Measurements from ENCODE around the gene CRAT. TPM values are rescaled to one million over a fixed set of nuclear protein-coding genes. Genes with fewer than 3 reads are reported as not detected.
"Not testable (repeated sequence)": the region's sequence is repeated elsewhere in the genome, so short reads cannot be mapped to it uniquely, and the experiment has no call there.

The CRAT gene
- total and polyA plus RNA-seq, 2 experiments from 2014 or later: 40.4 to 64.6 TPM

- DNase-seq (ENCODE audit: low spot score): no peak
- Histone ChIP-seq H3K4me1 (ENCODE audit: insufficient read depth) (no peaks in the 10 kb centered on the region), H3K27ac (no peak overlapping the region), H3K79me2 (peaks cover 60% of the 10 kb centered on the region), H3K4me2 (no peak overlapping the region), H3K27me3 (no peaks in the 10 kb centered on the region), H3K9me2 (replicated peaks; ENCODE audit: insufficient read depth) (no peaks in the 10 kb centered on the region), H3K4me3 (no peak overlapping the region), H3K36me3 (replicated peaks; ENCODE audit: insufficient read depth, low read depth) (no peaks in the 10 kb centered on the region), H4K20me1 (ENCODE audit: insufficient read depth, poor library complexity, severe bottlenecking) (peaks cover 3% of the 10 kb centered on the region), H3K9me3 (ENCODE audit: low read depth) (no peaks in the 10 kb centered on the region), H2AFZ (no peak overlapping the region)
- TF ChIP-seq, protein P1, sequence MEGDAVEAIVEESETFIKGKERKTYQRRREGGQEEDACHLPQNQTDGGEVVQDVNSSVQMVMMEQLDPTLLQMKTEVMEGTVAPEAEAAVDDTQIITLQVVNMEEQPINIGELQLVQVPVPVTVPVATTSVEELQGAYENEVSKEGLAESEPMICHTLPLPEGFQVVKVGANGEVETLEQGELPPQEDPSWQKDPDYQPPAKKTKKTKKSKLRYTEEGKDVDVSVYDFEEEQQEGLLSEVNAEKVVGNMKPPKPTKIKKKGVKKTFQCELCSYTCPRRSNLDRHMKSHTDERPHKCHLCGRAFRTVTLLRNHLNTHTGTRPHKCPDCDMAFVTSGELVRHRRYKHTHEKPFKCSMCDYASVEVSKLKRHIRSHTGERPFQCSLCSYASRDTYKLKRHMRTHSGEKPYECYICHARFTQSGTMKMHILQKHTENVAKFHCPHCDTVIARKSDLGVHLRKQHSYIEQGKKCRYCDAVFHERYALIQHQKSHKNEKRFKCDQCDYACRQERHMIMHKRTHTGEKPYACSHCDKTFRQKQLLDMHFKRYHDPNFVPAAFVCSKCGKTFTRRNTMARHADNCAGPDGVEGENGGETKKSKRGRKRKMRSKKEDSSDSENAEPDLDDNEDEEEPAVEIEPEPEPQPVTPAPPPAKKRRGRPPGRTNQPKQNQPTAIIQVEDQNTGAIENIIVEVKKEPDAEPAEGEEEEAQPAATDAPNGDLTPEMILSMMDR (IDR thresholded peaks at IDR 0.05; ENCODE audit: poor library complexity): no peak
- no peak for TF ChIP-seq EZH2 (IDR thresholded peaks at IDR 0.05; ENCODE audit: borderline replicate concordance)
- no peak for TF ChIP-seq EZH2phosphoT487 (IDR thresholded peaks at IDR 0.05; ENCODE audit: low read depth, severe bottlenecking, unreplicated experiment)
- 85% methylated on average over 4 of the region's 4 CpGs for WGBS (ENCODE audit: low lambda C conversion rate, missing lambda C conversion rate)
These were observed 8.2 kb upstream of the CRAT start for GRCh38 chr9:129118799-129119198.

DNA sequence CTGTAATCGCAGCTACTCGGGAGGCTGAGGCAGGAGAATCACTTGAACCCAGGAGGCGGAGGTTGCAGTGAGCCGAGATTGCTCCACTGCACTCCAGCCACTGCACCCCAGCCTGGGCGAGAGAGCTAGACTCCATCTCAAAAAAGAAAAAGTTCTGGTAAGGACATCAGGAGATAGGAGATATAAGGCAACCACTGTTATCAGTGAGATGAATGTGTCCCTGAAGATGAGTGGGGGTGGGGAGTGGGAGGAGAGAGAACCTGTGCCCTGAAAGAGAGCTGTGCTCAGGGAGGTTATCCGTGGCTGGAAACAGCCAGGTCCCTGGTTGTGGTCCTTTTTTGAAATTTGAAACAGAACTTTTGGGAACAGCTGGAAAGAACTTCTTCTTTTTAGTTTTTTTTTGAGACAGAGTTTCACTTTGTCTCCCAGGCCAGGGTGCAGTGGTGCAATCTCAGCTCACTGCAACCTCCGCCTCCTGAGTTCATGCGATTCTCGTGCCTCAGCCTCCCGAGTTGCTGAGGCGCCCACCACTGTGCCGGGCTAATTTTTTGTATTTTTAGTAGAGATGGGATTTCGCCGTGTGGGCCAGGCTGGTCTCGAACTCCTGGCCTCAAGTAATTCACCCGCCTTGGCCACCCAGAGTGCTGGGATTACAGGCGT is 3.2 kb upstream of the CRAT start:
- no peak overlapping the region for H3K4me2 ChIP-seq
- no peak overlapping the region for H2AFZ ChIP-seq
- no peaks in the 10 kb centered on the region for H3K36me3 ChIP-seq (replicated peaks; ENCODE audit: insufficient read depth, low read depth)
- no peak overlapping the region for H3K27ac ChIP-seq
- H3K27me3 ChIP-seq: no peaks in the 10 kb centered on the region
- H3K9me2 ChIP-seq (replicated peaks; ENCODE audit: insufficient read depth): no peaks in the 10 kb centered on the region
- H3K4me1 ChIP-seq (ENCODE audit: insufficient read depth): peaks cover 8% of the 10 kb centered on the region
- DNase-seq (ENCODE audit: low spot score): no peak
- 91% methylated on average over 17 of the region's 17 CpGs for WGBS (ENCODE audit: low lambda C conversion rate, missing lambda C conversion rate)
- H3K4me3 ChIP-seq: no peak overlapping the region
- no peaks in the 10 kb centered on the region for H3K9me3 ChIP-seq (ENCODE audit: low read depth)
- H3K79me2 ChIP-seq: peaks cover 75% of the 10 kb centered on the region
- TF ChIP-seq, protein P1 (IDR thresholded peaks at IDR 0.05; ENCODE audit: poor library complexity): no peak
- peaks cover 7% of the 10 kb centered on the region for H4K20me1 ChIP-seq (ENCODE audit: insufficient read depth, poor library complexity, severe bottlenecking)

DNA sequence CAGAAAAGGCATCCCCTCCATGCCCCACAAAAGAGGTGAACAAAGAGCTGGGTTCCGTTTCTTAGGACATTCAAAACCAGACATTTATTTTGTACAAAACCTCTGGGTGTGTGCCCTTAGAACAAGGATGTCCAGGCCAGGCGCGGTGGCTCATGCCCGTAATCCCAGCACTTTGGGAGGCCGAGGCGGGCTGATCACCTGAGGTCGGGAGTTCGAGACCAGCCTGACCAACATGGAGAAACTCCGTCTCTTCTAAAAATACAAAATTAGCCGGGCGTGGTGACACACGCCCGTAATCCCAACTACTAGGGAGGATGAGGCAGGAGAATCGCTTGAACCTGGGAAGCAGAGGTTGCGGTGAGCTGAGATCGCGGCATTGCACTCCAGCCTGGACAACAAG is 1.9 kb upstream of the CRAT start:
- H3K9me3 ChIP-seq (ENCODE audit: low read depth); H3K27me3 ChIP-seq; DNase-seq (ENCODE audit: low spot score); H4K20me1 ChIP-seq (ENCODE audit: insufficient read depth, poor library complexity, severe bottlenecking); H3K9me2 ChIP-seq (replicated peaks; ENCODE audit: insufficient read depth); H3K4me1 ChIP-seq (ENCODE audit: insufficient read depth); H3K36me3 ChIP-seq (replicated peaks; ENCODE audit: insufficient read depth, low read depth): not testable (repeated sequence)
- peak overlapping the region; percentile 99 for H3K27ac ChIP-seq
- 94% methylated on average over 17 of the region's 17 CpGs for WGBS (ENCODE audit: low lambda C conversion rate, missing lambda C conversion rate)
- H3K4me3 ChIP-seq: peak overlapping the region; percentile 92
- peak overlapping the region; percentile 97 for H2AFZ ChIP-seq
- peak overlapping the region; percentile 99 for H3K4me2 ChIP-seq
- H3K79me2 ChIP-seq: peaks cover 62% of the 10 kb centered on the region

DNA sequence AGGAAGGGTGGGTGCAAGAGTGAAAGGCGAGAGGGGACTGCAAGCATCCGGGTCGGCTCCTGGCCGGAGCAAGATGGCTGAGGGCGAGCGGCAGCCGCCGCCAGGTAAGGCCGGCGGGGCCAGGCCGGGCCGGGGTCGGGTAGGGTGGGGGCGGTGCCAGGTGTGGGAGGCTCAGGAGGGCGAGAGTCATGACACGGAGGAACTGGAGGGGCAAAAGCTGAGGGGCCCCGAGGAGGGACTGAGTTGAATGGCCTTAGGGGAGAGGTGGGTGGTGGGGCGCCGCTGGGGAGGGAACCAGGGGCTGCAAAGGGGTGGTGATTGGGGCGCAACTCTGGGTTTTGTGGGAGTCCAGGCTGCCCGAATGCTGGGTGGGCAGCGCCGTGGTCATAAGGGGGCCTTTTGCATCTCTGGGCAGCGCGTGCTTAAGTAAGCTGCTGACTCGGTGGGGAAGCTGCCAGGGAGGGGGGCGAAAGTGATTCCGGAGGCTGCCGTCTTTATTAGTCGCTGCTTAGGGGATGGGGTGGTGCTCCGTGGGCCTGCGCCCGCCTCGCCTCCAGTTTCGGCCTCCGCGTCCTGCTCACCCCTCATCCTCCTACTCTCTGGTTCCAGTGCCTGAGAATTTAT is 1.0 kb upstream of the CRAT start:
- TF ChIP-seq EZH2phosphoT487 (IDR thresholded peaks at IDR 0.05; ENCODE audit: low read depth, severe bottlenecking, unreplicated experiment): no peak
- TF ChIP-seq, protein P1 (IDR thresholded peaks at IDR 0.05; ENCODE audit: poor library complexity): no peak
- no peak for TF ChIP-seq EZH2 (IDR thresholded peaks at IDR 0.05; ENCODE audit: borderline replicate concordance)
- Histone ChIP-seq H3K27me3 (no peaks in the 10 kb centered on the region), H3K9me2 (replicated peaks; ENCODE audit: insufficient read depth) (no peaks in the 10 kb centered on the region), H3K27ac (peak overlapping the region; percentile 99), H3K36me3 (replicated peaks; ENCODE audit: insufficient read depth, low read depth) (no peaks in the 10 kb centered on the region), H3K79me2 (peaks cover 54% of the 10 kb centered on the region), H4K20me1 (ENCODE audit: insufficient read depth, poor library complexity, severe bottlenecking) (peaks cover 7% of the 10 kb centered on the region), H2AFZ (peak overlapping the region; percentile 97), H3K4me3 (peak overlapping the region; percentile 92), H3K4me1 (ENCODE audit: insufficient read depth) (peaks cover 14% of the 10 kb centered on the region), H3K9me3 (ENCODE audit: low read depth) (no peaks in the 10 kb centered on the region), H3K4me2 (peak overlapping the region; percentile 99)
- DNase-seq (ENCODE audit: low spot score): peak; percentile 60
- WGBS (ENCODE audit: low lambda C conversion rate, missing lambda C conversion rate): 2% methylated on average over 24 of the region's 37 CpGs

Data from hepatocyte (in vitro differentiated cells).